NB4 (cell line): ENCODE data around the gene PFN3.
A peak's percentile ranks its signal among the peaks of the same experiment; 100 is the strongest.

Experiments
- DNase-seq: peaks from one replicate; pipeline ENCODE4 v3.0.0; 2010; ENCODE audit warnings: low read depth
- H3K4me3 ChIP-seq: one replicate; pipeline ENCODE4 v1.5.1; 2011; ENCODE audit warnings: mild to moderate bottlenecking, low read depth, low read length, moderate library complexity
- CTCF ChIP-seq: IDR thresholded peaks from one replicate; pipeline ENCODE4 v1.5.1; 2012; ENCODE audit warnings: low read depth, low read length
- MYC ChIP-seq: IDR thresholded peaks from 2 replicates; pipeline ENCODE4 v1.6.1; 2011; ENCODE audit warnings: low read depth, low read length
- POLR2A ChIP-seq: IDR thresholded peaks from 2 replicates; pipeline ENCODE4 v1.6.1; 2011; ENCODE audit warnings: mild to moderate bottlenecking; ENCODE audit not compliant: insufficient read length; ENCODE audit errors: extremely low read depth
- TF ChIP-seq, protein P1 (sequence below): IDR thresholded peaks from 2 replicates; pipeline ENCODE4 v1.6.1; 2011; ENCODE audit warnings: low read depth, low read length

Gene PFN3

DNA sequence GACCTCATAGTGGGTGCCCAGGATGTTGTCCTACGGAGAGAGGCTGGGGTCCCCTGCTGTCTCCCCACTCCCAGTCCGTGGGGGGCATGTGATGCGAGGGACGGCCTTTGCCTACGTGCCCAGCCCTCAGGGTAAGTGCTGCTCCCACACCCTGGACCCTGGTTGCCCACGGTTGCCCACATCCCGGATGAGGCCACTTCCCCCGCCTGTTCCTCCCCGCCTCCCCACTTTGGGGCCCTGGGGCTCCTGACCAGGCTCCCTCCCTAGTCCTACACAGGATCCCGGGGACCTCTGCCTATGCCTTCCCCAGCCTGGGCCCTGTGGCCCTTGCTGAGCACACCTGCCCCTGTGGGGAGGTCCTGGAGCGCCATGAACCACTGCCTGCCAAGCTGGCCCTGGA lies 14.7 kb downstream of the PFN3 start:
- TF ChIP-seq, protein P1, sequence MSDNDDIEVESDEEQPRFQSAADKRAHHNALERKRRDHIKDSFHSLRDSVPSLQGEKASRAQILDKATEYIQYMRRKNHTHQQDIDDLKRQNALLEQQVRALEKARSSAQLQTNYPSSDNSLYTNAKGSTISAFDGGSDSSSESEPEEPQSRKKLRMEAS = no peak
- no peak for TF ChIP-seq POLR2A
- no peak for TF ChIP-seq MYC
- no peak for TF ChIP-seq CTCF
- H3K4me3 ChIP-seq = no peak overlapping the region

GRCh38 chr5:177384134-177384533 lies 16.3 kb downstream of the PFN3 start, which contains the start of gene SLC34A1:
SLC34A1 (plus strand) TSS chr5:177384434; CDS start chr5:177385742, 1,308 bp downstream.
- DNase-seq = no peak
- TF ChIP-seq MYC = no peak
- no peak for TF ChIP-seq CTCF
- TF ChIP-seq, protein P1 = no peak
- TF ChIP-seq POLR2A = no peak

More for the DNA sequence above, 14.7 kb downstream of the PFN3 start:
- DNase-seq = no peak

GRCh38 chr5:177383181-177383580 lies 17.3 kb downstream of the PFN3 start:
- TF ChIP-seq CTCF (no peak), MYC (no peak), POLR2A (no peak)
- TF ChIP-seq, protein P1 = no peak
- H3K4me3 ChIP-seq = no peak overlapping the region
- no peak for DNase-seq

More at GRCh38 chr5:177384134-177384533, 16.3 kb downstream of the PFN3 start, which contains the start of gene SLC34A1:
- no peak within 1 kb of the TSS for H3K4me3 ChIP-seq

- peak; percentile 53 for DNase-seq
- peak; percentile 32 for TF ChIP-seq CTCF
- no peak for TF ChIP-seq MYC
- H3K4me3 ChIP-seq = no peak overlapping the region
These were observed 17.9 kb downstream of the PFN3 start for GRCh38 chr5:177382423-177383029.

- TF ChIP-seq, protein P1 = no peak
- TF ChIP-seq CTCF (no peak), MYC (no peak)
- no peak for DNase-seq
- no peak overlapping the region for H3K4me3 ChIP-seq
These were observed 19.7 kb downstream of the PFN3 start for GRCh38 chr5:177380805-177381126.
